ENCODE data around the gene STK32B.
A peak's percentile ranks its signal among the peaks of the same experiment; 100 is the strongest.

STK32B gene

DNA sequence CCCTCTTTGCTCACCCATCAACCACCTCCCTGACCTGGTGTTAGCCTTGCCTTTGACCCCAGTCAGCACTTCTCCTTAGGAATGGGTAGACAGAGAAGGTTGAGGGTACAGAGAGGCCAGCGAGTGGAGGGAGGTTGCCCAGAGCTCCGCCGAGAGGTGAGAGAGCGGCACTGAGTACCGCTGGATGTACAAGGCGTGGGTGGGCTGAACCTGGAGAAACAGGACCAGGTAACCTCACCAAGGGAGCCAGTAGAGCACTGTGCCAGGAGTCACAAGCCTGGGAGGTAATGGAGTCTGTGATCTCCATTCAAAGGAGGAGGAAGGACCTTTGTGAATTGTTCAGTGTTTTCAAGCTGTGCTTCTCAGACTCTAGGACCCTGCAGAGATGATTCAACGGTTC lies 400.9 kb downstream of the STK32B start:
- no peaks in the 10 kb centered on the region for H3K27me3 ChIP-seq
- H3K36me3 ChIP-seq: no peaks in the 10 kb centered on the region
- H3K9me3 ChIP-seq: no peaks in the 10 kb centered on the region
- peak in 1 of 2 donors; percentile 50 for DNase-seq
- no peaks in the 10 kb centered on the region for H3K4me1 ChIP-seq
- TF ChIP-seq, protein P1, sequence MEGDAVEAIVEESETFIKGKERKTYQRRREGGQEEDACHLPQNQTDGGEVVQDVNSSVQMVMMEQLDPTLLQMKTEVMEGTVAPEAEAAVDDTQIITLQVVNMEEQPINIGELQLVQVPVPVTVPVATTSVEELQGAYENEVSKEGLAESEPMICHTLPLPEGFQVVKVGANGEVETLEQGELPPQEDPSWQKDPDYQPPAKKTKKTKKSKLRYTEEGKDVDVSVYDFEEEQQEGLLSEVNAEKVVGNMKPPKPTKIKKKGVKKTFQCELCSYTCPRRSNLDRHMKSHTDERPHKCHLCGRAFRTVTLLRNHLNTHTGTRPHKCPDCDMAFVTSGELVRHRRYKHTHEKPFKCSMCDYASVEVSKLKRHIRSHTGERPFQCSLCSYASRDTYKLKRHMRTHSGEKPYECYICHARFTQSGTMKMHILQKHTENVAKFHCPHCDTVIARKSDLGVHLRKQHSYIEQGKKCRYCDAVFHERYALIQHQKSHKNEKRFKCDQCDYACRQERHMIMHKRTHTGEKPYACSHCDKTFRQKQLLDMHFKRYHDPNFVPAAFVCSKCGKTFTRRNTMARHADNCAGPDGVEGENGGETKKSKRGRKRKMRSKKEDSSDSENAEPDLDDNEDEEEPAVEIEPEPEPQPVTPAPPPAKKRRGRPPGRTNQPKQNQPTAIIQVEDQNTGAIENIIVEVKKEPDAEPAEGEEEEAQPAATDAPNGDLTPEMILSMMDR (IDR thresholded peaks at IDR 0.05): no peak
- H3K4me3 ChIP-seq: no peak overlapping the region
- no peak overlapping the region for H3K27ac ChIP-seq
- intact Hi-C loops (cut with DNase I; ENCODE audit: low total_unique reads): no loop called here

DNA sequence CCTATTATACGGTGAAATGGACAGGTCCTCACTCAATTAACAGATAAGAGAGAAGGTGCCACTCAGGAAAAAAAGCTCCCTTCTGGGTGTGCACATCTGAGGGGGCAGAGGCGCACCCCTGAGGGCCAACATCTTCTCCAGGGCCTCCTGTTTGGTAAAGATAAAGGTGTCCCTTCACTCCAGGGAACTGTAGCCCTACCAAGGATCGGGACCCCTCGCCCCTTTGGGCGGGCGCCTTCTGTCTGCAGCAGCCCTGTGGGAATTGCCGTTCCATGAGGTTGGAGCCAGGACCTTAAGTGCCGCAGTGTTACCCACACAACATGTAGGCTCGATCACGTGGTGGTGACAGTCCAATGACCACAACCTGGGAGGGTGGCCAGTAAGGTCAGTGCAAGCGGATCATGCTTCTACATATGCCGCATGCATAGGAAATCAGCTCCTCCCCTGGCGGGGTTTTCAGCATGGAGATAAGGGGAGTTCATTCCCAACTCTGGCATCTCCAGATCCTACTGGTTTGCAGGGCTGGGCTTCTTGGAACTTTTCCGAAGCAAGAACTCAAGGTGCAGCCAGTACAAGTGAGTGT lies 403.8 kb downstream of the STK32B start:
- Histone ChIP-seq H3K4me1 (no peaks in the 10 kb centered on the region), H3K27ac (no peak overlapping the region), H3K36me3 (no peaks in the 10 kb centered on the region), H3K9me3 (no peaks in the 10 kb centered on the region), H3K27me3 (no peaks in the 10 kb centered on the region), H3K4me3 (no peak overlapping the region)
- peak in 1 of 2 donors; percentile 33 for DNase-seq
- TF ChIP-seq, protein P1 (IDR thresholded peaks at IDR 0.05): no peak
- intact Hi-C loops (cut with DNase I; ENCODE audit: low total_unique reads): no loop called here

DNA sequence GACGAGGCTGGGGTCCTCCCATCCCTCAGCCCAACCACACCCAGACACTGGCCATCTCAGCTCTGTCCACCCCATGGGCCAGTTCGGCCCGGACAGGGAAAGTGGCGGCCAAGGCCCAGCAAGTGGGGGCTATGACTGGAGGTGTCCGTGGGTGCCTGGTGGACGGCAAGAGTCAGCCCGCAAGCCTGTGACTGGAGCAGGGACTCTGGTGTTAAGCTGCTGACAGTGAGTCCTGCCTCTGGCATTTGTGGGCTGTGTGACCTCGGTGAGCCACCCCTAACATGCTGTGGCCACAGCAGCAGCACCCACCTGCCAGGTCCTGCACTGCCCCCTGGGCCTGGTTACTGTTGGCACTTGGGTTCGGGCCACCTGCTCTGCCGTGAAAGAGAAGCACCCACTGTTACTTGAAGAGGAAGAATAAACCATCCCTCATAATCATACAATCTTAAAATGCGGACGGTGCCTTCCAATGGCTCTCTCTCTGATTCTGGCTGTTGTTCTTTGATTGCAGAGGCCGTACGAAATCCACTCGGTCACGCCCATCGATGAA lies 405.1 kb downstream of the STK32B start:
- Histone ChIP-seq H3K9me3 (no peaks in the 10 kb centered on the region), H3K36me3 (no peaks in the 10 kb centered on the region), H3K4me3 (no peak overlapping the region), H3K27me3 (no peaks in the 10 kb centered on the region), H3K4me1 (no peaks in the 10 kb centered on the region), H3K27ac (no peak overlapping the region)
- DNase-seq: peak in 1 of 2 donors; percentile 41
- TF ChIP-seq, protein P1 (IDR thresholded peaks at IDR 0.05): no peak
- intact Hi-C loops (cut with DNase I; ENCODE audit: low total_unique reads): no loop called here

DNA sequence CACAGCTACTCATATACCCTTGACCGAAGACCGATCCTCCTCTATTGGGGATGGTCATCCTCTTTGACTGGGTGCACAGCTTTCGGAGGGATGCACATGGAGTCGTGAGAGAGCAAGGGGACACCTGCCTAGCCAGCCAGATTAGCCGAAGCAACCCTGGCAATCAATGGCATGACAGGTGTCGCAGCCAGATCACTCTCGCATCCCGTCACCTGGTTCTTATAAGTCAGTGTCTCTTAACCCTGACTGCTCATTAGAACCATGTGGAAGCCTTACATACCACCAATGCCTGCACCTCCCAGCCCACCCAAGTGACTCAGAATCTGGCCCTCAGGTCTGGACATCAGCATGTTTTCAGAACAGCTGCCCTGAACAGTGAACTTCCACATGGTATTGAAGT lies 407.4 kb downstream of the STK32B start:
- no peaks in the 10 kb centered on the region for H3K36me3 ChIP-seq
- intact Hi-C loops (cut with DNase I; ENCODE audit: low total_unique reads): no loop called here
- H3K9me3 ChIP-seq: no peaks in the 10 kb centered on the region
- no peaks in the 10 kb centered on the region for H3K4me1 ChIP-seq
- TF ChIP-seq, protein P1 (IDR thresholded peaks at IDR 0.05): no peak
- no peak overlapping the region for H3K4me3 ChIP-seq
- H3K27me3 ChIP-seq: no peaks in the 10 kb centered on the region
- peak in 1 of 2 donors; percentile 23 for DNase-seq
- no peak overlapping the region for H3K27ac ChIP-seq

DNA sequence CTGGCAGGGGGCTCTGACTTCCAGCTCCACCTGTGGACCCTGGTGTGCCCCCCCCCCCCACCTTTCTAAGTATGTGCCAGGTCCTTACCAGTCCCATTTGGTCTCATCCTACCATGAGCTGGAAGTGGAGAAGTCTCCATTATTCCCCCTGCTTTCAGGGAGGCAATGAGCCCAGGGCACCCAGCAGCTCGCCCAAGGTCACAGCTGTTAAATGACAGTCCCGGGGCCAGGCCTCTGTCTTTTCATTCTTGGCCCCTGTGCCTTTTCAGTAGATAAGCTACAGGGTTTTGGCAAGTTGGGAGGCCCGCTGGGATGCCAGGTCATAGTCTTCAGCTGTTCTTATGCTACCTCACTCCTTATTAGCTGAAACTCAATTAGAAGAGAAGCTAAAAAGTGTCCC lies 408.0 kb downstream of the STK32B start:
- Histone ChIP-seq H3K4me1 (no peaks in the 10 kb centered on the region), H3K9me3 (no peaks in the 10 kb centered on the region), H3K36me3 (no peaks in the 10 kb centered on the region), H3K27me3 (no peaks in the 10 kb centered on the region), H3K4me3 (no peak overlapping the region), H3K27ac (no peak overlapping the region)
- TF ChIP-seq, protein P1 (IDR thresholded peaks at IDR 0.05): no peak
- intact Hi-C loops (cut with DNase I; ENCODE audit: low total_unique reads): no loop called here
- DNase-seq: peak in 1 of 2 donors; percentile 37
